Gastroesophageal sphincter (tissue), 3 donors: ENCODE data around the gene TRIM50.

Experiments
- CTCF ChIP-seq, 4 experiments: fragments of 200-600 bp in 2 of 4; fragments of 450-650 bp in 2 of 4; sonication (generic) in 1 of 4; IDR thresholded peaks; one replicate each; pipeline ENCODE4 v1.5.1; 2017 to 2019; ENCODE audit warnings: antibody characterized with exemption in 4 of 4, mild to moderate bottlenecking in 2 of 4, moderate library complexity in 2 of 4
- POLR2A ChIP-seq, 2 donors: fragments of 450-650 bp; IDR thresholded peaks; one replicate each; pipeline ENCODE4 v1.6.1; 2017; ENCODE audit warnings: antibody characterized with exemption in 2 of 2, mild to moderate bottlenecking in 2 of 2, moderate library complexity in 1 of 2

- TF ChIP-seq CTCF (IDR thresholded peaks at IDR 0.05) (no peak), POLR2A (IDR thresholded peaks at IDR 0.05) (no peak)
These were observed 24.3 kb downstream of the TRIM50 start for GRCh38 chr7:73303546-73303945.
